Loucy (cell line): ENCODE measurements around the gene DACH1.

Source experiments
- EZH2phosphoT487 ChIP-seq: fragments of 200-600 bp; IDR thresholded peaks from 2 replicates; pipeline ENCODE4 v1.6.1; 2018; ENCODE audit warnings: antibody characterized with exemption, mild to moderate bottlenecking, moderate library complexity, borderline replicate concordance
- TF ChIP-seq, protein P1 (sequence below): fragments of 200-600 bp; sonication (generic); conservative IDR thresholded peaks from 2 replicates; pipeline ENCODE4 v1.5.1; 2014; ENCODE audit warnings: mild to moderate bottlenecking, antibody characterized with exemption, low read length

DNA sequence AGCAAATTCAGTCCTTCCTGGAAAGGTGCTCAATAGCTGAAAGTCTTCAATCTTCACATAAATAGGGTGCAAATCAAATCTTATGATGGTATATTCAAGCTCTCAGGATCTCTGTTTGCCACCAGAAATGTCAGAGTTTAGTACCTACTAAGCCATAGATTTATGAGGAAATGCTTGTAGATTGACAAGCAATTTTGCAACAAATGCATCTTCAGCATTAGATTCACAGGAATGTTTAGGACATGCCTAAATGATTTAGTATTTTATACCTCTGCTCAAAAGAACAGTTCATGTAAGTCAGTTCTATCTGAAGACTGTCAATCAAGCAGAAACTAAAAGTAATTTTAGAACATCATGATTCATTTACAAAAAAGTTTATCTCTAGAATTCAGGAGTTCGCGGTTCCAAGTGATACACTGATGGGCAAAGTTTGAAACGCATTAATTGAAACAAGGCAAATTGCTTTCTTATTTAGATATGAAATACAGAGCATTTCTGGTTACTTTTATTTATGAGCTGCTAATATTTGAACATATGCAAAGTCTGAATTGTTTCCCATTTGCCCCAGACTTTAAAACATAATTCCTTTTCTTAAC lies 65.7 kb downstream of the DACH1 start:
- TF ChIP-seq EZH2phosphoT487: no peak
- TF ChIP-seq, protein P1, sequence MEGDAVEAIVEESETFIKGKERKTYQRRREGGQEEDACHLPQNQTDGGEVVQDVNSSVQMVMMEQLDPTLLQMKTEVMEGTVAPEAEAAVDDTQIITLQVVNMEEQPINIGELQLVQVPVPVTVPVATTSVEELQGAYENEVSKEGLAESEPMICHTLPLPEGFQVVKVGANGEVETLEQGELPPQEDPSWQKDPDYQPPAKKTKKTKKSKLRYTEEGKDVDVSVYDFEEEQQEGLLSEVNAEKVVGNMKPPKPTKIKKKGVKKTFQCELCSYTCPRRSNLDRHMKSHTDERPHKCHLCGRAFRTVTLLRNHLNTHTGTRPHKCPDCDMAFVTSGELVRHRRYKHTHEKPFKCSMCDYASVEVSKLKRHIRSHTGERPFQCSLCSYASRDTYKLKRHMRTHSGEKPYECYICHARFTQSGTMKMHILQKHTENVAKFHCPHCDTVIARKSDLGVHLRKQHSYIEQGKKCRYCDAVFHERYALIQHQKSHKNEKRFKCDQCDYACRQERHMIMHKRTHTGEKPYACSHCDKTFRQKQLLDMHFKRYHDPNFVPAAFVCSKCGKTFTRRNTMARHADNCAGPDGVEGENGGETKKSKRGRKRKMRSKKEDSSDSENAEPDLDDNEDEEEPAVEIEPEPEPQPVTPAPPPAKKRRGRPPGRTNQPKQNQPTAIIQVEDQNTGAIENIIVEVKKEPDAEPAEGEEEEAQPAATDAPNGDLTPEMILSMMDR: no peak
